Stimulated activated CD8-positive, alpha-beta memory T cell treated with anti-CD3 and anti-CD28 coated beads, Interleukin-7, amount 100 ng/mL, for 48 hours (primary cell): Measurements from ENCODE around the gene VDAC1.
"Not testable (repeated sequence)": the region's sequence is repeated elsewhere in the genome, so short reads cannot be mapped to it uniquely, and the experiment has no call there.

Source experiments
- DNase-seq, 2 donors: peaks; one replicate each; pipeline ENCODE4 v3.0.0-alpha.2; 2020; ENCODE audit warnings: low read depth in 1 of 2; ENCODE audit errors: extremely low read depth in 1 of 2

Gene VDAC1, protein sequence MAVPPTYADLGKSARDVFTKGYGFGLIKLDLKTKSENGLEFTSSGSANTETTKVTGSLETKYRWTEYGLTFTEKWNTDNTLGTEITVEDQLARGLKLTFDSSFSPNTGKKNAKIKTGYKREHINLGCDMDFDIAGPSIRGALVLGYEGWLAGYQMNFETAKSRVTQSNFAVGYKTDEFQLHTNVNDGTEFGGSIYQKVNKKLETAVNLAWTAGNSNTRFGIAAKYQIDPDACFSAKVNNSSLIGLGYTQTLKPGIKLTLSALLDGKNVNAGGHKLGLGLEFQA

DNA sequence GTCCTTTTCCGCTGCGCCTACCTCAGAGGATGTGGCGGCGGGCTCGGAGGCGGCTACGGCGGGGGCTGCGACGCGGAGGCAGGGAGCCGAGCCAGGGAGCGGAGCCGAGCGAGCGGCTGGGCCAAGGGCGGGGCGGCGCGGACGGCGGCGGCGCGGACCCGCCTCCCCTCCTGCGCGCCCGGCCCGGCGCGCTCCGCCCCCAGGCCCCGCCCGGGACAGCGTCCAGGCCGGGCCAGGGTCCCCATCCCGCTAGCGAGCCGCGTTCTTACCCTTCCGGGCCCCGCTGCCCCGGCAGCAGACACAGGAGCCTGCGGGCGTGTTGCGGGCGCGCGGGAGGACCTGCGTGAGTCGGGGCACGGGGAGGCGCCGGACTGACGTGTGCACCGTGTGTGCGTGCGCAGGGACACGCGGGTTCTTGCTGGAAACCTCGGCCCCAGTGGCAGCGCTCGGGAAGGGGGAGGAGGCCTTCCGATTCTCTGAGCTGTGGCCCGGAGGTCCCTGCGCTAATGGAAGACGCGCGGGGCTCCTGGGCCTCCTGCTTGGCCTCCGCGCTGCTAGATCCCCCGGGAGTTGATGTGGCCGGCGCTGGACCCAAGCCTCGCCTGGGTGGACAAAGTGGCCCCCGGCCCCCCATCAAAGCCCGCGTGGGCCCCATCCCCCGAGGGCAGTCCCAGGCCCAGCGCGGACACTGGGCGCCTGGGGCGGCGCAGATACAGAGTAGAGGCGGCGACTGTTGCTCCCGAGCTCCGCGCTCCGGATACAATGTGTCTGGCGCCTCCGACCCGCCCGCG, at the start of gene VDAC1:
Gene VDAC1, minus strand, starts transcription at position 350 of the 791 bp plus-strand sequence. CDS start 11,963 bp downstream, outside the sequence.
- peak; percentile 57 to 67 for DNase-seq

DNA sequence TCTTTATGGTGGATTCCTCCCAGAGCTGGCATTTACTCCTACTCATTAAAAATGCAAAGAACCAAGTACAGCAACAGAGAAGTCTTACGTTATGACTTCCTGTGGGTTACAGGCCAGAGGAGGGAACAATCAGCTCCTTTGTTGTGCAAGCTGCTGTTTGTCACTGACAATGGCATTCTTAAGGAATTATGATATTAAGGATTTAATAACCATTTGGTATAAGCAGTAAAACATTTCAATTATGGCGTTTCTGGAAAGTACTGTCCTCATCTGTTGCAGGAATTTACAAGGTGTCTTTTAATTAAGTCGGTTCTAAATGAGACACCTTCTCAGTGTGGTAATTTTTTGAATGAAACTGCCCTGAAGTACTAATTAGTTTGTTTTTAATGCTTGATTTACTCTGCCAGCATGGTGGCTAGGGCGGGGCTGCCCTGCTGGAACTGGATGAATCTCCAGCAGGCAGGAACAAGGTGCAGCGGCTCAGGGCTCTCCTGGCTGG, 49.1 kb upstream of the VDAC1 start:
- no peak for DNase-seq

DNA sequence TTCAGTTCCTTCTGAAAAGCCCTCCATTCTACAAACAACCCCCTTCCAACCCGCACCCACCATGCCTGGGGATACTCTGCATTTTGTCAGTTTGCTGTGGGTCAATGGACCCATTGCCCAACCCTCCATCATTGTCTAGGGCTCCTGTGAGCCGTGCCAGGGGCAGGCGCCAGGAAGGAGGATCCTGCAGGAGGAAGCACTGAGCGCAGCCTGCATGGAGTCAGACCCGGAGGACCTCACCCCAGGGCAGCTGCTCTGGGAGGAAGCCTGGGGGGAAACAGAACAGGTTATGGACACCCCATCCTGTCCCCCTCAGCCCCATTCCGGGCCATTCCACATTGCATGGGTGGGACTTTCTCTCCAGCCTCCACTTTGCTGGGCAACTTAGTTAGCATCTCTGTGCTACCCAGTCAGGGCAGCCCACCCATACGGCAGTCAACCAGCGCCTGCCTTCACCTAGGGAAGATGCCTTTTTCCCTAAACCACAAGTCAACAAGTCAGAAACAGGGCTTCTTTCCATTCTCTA, 48.6 kb upstream of the VDAC1 start:
- no peak for DNase-seq

DNA sequence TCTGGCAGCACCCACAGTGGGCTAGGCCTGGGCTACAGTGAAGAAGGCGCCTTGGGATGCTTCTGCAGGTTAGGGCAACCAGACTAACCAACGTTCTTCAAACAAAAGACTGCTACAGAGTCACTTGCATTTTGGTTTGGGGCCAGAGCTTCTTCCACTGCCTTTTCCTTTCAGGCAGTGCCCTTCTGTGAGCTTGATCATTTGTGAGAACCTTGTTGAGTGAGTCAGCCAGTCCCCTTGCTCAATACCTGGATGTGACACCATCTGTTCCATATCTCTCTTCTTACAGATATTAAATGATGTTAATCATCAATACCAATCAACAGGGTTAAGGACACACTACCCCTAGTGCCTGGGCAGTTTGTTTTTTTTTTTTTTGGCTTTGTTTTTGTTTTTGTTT, 46.5 kb upstream of the VDAC1 start:
- DNase-seq, result no peak

DNA sequence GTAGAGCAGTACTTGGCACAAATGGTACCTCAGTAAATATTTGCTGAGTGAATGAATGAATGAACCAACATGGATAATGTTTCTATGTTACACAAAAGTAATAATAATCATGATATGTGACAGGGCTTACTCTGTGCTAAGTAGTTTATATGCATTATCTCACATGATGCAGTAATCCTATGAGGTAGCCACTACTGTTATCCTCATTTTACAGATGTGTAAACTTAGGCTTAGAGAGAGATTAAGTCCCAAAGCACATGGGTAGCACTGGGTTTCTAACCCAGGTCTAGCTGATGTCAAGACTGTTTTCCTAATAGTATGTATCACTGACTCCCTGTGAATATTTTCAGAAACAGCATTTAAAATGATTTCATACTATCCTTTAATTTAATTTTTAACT, 44.1 kb upstream of the VDAC1 start:
- DNase-seq, result no peak

DNA sequence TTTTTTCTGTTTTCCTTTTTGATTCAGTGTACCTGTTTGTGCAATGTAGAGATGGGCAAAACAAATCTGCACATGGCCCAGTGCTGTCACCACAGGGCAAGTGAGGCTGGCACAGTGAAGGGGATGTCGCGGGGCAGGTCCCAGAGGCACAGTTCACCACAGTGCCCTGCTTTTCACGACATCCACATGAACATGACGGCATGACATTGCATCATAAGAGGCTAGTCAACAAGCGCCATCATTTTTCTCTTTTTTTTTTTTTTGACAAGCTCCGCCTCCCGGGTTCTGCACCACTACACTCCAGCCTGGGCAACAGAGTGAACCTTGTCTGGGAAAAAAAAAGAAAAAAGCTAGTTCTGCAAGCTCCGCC, 42.9 kb upstream of the VDAC1 start:
- DNase-seq, result no peak

DNA sequence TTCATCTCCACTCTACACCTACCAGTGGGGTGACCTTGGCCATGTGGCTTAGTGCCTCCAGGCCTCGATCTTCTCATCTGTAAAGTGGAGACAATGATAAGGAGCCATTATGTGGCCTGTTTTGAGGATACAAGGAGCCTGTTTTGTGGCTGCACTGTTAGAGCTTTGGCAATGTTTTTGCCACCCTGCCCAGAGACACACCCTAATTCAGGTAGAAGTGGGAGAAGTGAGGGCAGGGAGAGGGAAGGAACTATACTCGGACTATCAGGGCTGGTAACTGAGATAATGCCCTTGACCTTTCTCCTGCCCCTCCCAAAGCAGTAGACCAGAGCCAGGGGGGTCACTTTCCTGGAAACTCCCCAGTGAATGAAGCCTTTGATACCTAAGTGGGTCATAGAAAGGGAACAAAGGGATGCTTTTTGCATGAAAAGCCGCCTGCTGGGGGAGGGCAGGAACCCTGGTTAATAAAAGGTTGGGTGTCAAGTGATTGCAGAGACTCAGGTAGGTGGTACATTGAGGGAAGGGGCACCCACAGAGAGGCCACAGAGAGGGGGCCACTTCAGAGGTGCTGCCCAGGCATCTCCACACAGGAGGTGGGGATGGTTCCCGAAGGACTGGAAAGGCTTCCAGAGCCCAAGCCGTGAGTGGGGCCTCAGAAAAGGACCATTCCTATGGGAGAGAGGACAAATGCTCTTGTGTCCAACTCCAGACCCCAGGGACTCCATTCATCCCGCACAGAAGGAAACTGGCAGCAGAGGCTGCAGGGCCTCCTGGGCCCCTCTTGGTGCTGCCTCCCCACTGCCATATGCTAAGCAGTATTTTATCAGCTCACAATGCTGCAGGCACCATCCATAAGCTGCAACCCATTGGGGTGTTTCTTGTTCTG, 42.3 kb upstream of the VDAC1 start:
- DNase-seq, result no peak

DNA sequence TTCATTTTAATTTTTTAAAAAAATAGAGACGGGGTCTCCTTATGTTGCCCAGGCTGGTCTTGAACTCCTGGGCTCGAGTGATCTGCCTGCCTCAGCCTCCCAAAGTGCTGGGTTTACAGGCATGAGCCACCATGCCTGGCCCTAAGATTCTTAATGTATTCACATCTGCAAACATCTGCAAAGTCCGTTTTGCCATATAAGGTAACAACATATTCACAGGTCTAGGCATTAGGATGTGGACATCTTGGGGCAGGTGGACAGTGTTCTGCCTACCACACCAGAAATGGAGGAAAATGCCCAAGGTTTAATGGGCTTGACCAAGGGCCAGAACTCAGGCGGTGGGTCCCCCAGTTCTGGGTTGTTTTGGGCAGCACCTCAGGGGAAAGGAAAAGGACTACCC, 41.6 kb upstream of the VDAC1 start:
- DNase-seq, result no peak

DNA sequence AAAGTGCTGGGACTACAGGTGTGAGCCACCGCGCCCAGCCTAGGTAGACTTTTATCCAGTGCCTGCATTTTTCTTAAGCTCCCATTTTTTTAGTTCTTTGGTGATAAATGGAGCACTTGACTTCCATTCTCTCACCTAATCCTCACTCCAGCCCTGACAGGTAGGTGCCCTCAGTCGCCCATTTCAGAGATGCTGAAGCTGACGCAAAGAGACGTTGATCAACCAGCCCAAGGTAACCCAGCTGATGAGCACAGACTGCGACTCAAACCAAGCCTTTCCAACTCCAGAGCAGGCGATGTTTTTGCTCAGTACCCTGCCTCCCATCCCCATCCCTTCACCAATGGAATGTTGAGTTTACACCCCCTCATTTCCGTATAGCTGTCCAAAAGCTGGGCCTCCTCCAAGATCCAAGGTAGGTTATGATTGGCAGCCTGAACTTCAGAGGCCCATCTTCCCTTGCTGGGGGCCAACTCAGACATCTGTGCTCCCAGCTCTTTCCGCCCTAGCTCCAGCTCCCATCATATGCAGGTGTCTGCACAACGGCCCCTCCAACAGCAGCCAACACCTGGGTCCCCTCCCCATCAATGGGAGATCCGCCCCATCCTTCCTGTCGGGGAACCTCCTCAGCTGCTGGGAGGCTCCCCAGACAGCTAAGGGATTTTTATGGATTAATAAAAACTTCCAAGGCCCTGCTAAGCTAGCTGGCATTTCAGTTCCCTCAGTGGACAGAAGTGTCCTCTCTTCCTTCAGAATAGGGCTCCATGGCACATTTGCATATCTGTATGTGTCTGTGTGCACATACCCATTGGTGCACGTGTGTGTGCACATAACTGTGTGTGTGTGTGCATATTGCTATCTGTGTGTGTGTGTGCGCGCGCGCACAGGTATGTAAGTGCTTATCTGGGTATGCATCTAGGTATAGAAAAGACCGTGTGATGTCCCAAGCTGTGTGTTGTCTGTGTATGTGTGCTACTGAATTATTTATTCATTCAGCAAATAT, 39.3 kb upstream of the VDAC1 start:
- no peak for DNase-seq

DNA sequence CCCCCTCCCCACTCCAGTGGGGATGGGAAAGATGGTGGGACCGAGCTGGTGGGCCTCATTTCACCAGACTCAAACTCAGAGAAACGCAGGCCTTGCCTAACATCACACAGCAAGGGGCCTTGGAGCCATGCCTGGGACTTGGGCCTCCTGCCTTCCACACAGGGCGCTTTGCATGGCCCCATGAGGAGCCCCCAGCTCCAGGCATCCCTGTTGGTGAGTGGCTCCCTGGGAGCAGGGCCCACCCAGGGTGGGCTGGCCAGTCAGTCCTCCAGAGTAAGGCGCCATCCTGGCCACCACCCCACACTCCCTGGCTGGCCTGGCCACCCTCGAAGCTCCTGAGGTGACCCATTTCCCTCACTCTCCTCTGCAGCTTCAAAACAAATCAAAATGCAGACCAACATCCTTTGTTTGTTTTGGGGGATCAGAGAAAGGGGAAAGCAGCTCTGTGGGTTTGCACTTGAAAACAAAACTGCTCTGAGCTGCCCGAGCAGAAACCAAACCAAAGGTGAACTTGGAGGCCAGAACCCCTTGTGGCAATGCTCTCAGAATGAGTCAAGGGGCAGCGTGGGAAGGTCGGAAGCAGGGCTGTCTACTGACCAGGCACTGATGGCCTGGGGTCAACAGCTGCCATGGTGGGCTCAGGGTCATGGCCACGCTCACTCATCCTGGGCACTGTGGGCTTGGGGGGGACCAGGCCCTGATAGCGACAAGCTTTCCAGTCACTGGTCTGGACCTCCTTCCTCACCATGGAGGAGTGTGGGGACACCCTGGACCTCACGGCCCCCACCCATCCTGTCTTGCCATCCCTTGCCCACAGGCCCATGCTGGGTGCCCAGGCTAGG, 37.0 kb upstream of the VDAC1 start:
- no peak for DNase-seq

DNA sequence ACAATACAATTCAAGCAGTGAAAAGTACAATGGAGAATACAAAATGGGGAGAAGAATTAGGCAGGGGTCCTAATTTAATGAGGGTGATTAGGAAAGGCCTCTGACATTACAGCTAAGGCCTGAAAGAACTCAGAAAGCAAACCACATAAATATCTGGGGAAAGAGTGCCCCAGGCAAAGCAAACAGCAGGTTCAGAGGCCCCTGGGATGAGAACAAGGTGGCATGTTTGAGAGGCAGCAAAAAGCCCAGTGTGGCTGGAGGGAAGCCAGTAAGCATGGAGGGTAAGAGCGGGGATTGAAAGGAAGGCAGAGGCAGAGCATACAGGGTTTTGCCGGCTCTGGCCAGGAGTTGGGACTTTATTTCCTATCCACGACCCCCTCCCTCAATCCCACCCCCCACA, 33.4 kb upstream of the VDAC1 start:
- no peak for DNase-seq

DNA sequence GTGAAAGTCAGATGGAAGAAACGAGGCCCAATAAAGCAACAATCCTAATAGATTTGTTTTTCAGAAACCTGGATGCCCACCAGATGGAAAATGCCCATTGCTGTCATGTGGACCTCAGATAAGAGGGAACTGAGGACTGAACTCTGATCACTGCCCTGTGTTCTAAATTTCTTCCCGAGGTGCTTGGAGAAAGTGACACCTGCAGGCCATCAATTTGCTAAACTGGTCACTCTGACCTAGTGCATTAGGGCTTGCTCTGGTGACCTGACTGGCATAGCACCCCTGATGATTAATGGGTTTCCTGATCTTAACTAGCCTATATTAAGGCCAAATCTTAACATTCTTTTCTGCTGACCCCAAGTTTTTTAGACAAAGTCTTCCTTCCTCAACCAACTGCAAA, 32.4 kb upstream of the VDAC1 start:
- DNase-seq, result no peak

DNA sequence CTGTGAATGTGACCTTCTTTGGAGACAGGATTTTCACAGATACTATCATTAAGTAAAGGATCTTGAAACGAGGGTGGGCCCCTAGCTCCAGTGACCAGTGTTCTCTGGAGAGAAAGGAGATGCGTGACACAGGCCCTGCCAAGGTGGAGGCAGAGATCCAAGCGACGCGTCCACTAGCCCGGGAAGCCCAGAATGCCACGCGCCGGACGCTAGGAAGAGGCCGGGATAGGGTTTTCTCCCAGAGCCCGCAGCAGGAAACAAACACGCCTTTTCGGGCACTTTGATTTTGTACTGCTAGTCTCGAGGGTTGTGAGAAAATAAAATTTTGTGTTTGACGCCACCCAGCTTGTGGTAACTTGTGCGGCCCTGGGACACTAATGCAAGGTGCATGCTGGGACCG, 29.6 kb upstream of the VDAC1 start:
- DNase-seq, result no peak

DNA sequence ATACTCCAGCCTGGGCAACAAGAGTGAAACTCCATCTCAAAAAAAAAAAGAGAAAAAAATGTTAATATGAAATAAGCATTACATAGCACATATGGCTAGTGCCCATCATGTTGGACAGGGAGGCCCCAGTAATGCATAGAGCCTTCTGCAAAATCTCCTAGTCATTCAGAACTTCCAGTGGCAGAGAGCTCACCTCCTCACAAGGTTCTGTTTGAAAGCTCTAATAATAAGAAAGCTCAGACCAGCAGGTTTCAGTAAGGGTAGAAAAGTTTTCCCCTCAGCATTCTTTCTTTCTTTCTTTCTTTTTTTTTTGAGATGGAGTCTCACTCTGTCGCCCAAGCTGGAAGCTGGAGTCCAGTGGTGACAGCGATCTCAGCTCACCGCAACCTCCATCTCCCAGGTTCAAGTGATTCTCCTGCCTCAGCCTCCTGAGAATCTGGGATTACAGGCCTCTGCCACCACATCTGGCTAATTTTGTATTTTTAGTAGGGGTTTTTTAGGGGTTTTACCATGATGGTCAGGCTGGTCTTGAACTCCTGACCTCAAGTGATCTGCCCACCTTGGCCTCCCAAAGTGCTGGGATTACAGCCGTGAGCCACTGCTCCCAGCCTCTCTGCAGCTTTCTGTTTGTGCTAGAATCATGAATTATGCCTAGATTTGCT, 25.7 kb upstream of the VDAC1 start:
- not testable (repeated sequence) for DNase-seq

DNA sequence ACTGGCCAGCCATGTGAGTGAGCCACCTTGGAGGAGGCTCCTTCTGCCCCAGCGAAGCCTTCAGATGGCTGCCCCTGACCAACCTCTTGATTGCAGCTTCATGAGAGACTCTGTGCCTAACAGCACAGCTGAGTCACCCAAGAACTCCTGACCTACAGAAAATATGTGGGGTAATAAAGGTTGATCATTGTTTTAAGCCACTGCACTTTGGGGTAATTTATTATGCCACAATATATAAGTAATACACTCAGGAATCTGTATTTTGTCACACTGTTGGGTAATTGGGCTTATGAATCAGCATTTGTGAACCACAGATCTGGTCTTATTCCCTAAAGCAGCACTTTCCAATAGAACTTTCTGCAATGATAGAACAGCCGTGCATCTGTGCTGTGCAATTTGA, 24.4 kb upstream of the VDAC1 start:
- no peak for DNase-seq

DNA sequence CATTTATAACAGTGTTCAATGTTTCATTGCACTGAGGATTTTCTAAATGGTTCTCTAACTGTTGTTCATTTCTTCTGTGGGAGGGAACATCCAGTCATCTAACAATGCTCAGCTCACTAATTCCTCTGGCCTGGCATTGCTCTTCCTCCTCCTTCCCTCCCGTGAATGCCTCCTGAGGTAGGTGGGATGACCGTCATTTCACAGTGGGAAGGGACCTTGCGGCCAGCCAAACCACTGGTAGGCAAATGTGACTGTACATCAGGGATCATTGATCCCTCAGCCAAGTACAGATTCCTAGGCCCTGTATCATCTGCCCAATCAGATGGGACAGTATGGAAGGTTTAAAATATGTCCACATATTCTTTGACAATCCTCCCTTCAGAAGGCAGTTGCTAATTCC, 23.7 kb upstream of the VDAC1 start:
- DNase-seq, result no peak

DNA sequence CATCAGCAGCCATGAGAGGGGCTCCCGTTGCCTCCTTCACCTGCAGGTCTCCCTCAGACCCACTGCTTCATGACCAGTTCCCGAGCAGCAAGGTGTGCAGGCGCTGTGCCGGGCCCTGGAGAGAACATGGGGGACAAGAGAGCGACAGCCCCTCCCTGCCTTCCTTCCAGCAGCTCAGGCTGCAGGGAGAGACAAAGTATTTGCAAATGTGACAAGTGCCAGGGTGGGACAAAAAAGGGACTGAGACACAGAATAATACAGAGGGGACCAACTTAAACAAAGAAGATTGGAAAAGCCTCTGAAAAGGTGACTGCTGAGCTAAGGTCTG, 22.5 kb upstream of the VDAC1 start:
- no peak for DNase-seq

DNA sequence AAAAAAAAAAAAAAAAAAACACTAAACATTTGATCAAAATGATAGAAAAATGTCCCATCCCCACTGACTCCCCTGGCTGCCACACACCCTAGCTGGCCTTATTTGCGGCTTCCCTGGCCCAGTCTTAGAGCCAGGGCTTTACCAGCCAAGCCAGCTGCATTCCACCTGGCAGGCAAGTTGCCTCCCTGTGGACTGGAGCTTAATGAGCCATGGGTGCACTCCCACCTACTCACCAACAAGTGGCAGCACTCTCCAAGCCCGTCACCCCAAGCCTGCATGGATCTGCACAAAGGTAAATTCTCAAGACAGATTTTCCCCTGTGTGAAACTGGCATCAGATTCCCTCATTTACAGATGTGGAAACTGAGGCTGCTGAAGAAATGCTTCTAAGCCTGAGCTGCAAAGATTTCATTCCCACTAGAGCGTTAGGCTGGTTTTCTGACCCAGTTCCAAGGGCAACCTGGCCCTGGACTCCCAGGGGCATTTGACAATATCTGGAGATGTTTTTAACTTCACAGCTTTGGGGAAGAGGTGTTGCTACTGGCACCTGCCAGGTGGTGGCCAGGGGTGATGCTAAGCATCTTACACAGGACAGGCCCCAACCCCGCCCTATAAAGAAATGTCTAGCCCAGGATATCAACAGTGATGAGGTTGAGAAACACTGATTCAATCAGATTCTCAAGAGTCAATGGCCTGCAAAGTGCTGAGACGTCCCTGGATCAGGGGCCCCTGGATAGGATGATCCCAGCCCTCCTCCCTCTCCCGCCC, 21.9 kb upstream of the VDAC1 start:
- DNase-seq, result peak in 1 of 2 donors; percentile 26
